DND-41 (cell line): ENCODE results near the gene OASL.

ENCODE experiments used
- EZH2 ChIP-seq: IDR thresholded peaks from 3 replicates; pipeline ENCODE4 v1.6.1; 2012; ENCODE audit warnings: borderline replicate concordance, low read depth, mild to moderate bottlenecking, moderate library complexity, low read length, inconsistent platforms; ENCODE audit not compliant: severe bottlenecking
- TF ChIP-seq, protein P1 (sequence below): IDR thresholded peaks from 2 replicates; pipeline ENCODE4 v1.5.1; 2012; ENCODE audit warnings: borderline replicate concordance, low read length, moderate library complexity, mild to moderate bottlenecking; ENCODE audit not compliant: poor library complexity, severe bottlenecking; ENCODE audit errors: extremely low read depth

DNA sequence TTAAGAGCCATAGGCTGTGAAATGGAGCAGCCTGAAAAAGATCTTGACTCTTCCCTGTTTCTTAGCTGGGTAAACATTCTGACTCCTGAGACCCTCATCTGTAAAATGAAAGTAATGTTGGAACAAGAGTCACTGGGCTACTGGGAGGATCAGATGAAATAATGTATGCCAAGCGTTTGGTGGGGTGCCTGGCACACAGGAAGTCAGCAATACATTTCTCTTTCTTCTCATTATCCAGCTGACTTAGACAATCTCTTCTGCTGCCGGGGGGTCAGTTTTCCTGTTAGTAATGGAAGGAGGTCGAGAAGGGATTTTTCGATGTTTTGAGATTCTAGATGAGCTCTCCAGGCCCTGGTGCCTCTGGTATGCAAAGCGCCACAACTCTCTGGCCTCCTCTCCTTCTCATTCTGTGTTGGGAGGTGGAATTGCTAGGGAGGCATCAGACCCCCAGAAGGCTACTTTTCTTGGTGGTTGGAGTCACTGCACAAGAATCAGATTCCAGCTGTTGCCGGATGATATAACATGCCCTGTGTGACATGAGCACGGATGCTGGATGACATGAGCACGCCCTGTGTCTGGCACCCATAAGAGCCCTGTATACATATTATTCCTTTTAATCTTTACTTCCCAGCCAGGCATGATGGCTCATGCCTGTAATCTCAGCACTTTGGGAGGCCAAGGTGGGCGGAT is 4.3 kb downstream of the OASL start:
- TF ChIP-seq, protein P1, sequence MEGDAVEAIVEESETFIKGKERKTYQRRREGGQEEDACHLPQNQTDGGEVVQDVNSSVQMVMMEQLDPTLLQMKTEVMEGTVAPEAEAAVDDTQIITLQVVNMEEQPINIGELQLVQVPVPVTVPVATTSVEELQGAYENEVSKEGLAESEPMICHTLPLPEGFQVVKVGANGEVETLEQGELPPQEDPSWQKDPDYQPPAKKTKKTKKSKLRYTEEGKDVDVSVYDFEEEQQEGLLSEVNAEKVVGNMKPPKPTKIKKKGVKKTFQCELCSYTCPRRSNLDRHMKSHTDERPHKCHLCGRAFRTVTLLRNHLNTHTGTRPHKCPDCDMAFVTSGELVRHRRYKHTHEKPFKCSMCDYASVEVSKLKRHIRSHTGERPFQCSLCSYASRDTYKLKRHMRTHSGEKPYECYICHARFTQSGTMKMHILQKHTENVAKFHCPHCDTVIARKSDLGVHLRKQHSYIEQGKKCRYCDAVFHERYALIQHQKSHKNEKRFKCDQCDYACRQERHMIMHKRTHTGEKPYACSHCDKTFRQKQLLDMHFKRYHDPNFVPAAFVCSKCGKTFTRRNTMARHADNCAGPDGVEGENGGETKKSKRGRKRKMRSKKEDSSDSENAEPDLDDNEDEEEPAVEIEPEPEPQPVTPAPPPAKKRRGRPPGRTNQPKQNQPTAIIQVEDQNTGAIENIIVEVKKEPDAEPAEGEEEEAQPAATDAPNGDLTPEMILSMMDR = no peak
- TF ChIP-seq EZH2 = no peak
